Pulmonary artery endothelial cell (primary cell): ENCODE data around the gene REC8. TPM values are rescaled to one million over a fixed set of nuclear protein-coding genes. Genes with fewer than 3 reads are reported as not detected.

ENCODE experiments used
- DNase-seq: peaks from one replicate; pipeline ENCODE4 v3.0.0-alpha.2; 2011; ENCODE audit warnings: low read depth, low spot score
- total RNA-seq: library from RNA; depleted of rRNA; stranded (reverse); fragments of >200 nt; gene quantifications from 2 replicates; pipeline ENCODE4 v1.2.3, GENCODE V29; 2014

REC8 gene
- total RNA-seq, 1 donor from 2014 or later = 1.6 TPM

DNA sequence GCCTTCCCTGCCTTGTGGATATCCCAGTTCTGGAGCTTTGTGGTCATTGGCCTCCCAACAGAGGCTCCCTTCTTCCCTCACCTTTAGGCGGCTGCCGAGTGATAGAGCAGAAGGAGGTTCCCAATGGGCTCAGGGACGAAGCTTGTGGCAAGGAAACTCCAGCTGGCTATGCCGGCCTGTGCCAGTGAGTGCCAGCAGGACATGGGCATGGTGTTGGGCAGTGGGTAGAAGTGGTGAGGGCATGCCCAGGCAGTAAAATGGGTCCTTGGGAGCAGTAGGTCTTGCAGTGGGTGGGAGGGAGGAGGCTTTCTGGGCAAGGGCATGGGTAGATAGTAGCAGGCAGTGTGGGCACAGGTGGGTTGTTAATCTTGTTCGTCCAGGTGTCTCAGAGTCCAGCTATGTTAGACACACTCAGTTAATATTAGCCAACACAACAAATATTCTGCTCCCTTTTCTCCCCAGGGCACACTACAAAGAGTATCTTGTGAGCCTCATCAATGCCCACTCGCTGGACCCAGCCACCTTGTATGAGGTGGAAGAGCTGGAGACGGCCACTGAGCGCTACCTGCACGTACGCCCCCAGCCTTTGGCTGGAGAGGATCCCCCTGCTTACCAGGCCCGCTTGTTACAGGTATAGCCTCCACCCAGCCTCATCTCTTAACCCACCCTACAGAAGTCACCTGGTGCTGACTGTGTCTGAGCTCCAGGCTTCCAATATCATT, 11.9 kb upstream of the REC8 start:
- no peak for DNase-seq

DNA sequence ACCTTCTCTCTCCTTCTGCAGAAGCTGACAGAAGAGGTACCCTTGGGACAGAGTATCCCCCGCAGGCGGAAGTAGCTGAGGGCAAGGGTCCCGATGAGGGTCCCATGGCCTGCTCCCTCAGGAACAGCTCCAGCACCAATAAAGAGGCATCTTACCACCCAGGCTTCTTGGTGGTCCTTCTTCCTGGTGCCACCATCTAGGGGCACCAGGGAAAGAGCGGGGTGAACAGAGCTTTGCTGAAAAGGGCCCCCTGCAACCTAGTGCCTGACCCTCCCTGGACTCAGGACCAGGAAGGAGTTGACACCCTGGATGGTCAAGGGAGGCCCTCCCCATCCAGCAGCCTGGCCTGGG, 11.4 kb upstream of the REC8 start:
- DNase-seq = no peak

- peak; percentile 80 for DNase-seq
Measured at GRCh38 chr14:24160850-24161804, 10.8 kb upstream of the REC8 start, which contains the start of gene IRF9. TSS of gene IRF9 (plus strand) at chr14:24161265. CDS start at chr14:24162145, 880 bp downstream.

DNA sequence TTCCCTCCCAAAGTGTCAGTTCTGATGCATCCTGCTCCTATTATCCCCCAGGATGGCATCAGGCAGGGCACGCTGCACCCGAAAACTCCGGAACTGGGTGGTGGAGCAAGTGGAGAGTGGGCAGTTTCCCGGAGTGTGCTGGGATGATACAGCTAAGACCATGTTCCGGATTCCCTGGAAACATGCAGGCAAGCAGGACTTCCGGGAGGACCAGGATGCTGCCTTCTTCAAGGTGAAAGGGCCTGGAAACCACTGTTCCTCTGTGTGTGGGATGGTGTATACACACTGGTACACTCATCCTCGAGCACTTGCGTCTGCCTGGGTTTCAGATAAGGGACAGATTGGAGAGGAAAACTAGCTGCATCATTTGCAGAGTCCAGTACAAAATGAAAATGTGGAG, 9.8 kb upstream of the REC8 start:
- DNase-seq = no peak

- no peak for DNase-seq
Measured at GRCh38 chr14:24164518-24164991, 7.3 kb upstream of the REC8 start.

DNA sequence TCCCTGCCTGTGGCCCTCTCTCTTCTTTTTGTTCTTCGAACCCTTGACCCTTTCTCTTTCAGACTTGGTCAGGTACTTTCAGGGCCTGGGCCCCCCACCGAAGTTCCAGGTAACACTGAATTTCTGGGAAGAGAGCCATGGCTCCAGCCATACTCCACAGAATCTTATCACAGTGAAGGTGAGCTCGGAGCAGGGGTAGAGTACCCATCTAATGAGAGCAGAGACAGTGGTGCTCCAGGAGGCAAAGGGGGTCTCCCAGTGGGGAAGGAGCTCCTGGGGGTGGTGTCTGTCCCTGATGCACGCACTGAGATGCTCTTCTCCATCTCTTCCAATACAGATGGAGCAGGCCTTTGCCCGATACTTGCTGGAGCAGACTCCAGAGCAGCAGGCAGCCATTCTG, 6.1 kb upstream of the REC8 start:
- no peak for DNase-seq

DNA sequence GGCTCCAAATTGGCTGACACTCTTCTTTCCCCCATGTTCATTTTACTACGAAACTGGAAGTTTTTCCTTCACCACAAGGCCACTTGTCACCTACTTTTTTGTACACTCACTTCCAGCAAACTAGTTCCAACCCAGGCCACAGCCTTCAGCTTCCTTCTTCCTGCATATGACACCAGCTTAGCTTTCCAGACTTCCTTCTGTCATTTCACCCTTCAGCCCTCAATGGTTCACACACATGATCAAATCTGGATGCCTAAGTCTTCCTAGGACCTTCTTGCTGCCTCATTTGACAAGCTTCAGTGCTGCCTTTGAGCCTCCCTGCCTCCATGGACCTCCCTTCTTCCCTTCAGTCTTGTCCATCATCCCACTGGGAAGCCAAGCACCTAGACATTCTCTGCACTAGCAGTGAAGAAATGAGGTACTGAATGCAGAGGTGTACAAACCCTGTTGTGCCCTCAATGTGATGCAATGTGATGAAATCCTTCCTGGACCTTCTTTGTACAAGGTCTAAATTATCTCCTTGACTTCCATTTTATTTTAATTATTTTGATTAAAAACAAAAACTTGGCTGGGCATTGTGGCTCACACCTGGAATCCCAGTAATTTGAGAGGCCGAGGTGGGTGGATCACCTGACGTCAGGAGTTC, 4.3 kb upstream of the REC8 start:
- DNase-seq = no peak

- no peak for DNase-seq
Measured at GRCh38 chr14:24172261-24172860, 481 bp downstream of the REC8 start.

DNA sequence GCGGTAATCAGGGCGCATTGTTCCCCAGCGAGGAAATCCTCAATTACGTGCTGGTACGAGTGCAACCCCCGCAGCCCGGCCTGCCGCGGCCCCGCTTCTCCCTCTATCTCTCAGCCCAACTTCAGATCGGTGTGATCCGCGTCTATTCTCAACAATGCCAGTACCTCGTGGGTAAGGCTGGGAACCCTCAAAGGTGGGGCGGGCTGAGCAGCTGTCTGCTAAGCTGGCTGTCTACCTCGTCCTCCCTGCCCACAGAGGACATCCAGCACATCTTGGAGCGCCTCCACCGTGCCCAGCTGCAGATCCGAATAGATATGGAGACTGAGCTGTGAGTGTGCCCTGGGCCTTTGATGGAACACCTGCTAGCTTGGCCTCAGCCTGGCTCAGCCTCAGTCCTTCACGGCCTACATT, 996 bp downstream of the REC8 start:
- no peak for DNase-seq

DNA sequence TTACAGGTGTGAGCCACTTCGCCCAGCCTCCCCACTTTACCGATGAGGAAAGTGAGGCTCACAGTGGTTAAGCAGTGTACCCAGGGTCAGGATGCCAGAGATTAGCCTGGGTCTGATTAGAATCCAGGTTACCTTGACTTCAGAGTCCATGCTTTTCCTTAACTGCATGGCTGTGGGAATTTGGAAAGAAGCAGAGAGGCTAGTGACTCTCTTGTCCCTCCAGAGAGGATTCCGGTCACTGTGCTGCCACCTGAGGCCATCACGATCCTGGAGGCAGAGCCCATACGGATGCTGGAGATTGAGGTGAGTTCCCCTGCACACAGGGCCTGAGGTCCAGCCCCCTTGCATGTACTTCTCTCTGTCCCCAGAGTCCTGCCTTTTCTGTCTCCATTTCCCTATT, 4.7 kb downstream of the REC8 start:
- DNase-seq = no peak

GRCh38 chr14:24177041-24177825, 5.4 kb downstream of the REC8 start:
- DNase-seq = no peak

DNA sequence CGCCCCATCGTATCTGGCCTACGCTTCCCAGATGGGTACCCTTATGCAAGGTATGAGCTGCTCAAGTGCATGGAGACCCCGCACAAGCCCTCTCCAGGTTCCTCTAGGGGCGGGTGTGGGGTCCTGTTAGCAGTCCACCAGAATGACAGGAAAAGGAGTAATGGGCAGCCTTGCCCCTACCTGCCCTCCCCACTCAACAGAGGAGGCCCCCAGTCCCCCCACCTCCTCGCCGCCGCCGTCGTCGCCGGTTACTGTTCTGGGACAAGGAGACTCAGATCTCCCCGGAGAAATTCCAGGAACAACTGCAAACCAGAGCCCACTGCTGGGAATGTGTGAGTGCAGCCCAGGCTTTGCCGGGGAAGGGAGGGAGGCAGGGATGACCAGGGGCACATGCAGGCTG, 6.0 kb downstream of the REC8 start:
- DNase-seq = no peak

- no peak for DNase-seq
Measured at GRCh38 chr14:24178399-24179178, 6.7 kb downstream of the REC8 start.

DNA sequence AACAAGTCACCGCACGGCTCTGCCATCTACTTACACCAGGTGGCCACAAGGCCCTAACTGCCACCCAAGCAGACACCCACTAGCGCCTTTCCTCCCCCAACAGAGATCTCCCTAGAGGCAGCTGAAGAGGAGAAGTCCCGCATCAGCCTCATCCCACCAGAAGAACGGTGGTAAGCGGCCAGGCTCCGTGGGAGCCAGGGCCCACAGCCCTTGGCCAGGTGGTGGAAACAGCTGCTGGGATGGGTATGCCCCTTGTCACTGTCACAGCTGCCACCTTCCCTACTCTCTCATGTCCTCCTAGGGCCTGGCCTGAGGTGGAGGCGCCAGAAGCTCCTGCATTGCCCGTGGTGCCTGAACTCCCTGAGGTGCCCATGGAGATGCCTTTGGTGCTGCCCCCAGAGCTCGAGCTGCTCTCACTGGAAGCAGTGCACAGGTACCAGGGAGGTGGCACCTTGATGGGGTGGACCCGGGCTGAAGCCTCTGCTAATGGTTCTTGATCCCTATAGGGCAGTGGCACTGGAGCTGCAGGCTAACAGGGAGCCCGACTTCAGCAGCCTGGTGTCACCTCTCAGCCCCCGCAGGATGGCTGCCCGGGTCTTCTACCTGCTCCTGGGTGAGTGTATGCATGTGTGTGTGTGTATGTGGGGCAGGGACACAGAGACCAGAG, 7.5 kb downstream of the REC8 start:
- DNase-seq = no peak

DNA sequence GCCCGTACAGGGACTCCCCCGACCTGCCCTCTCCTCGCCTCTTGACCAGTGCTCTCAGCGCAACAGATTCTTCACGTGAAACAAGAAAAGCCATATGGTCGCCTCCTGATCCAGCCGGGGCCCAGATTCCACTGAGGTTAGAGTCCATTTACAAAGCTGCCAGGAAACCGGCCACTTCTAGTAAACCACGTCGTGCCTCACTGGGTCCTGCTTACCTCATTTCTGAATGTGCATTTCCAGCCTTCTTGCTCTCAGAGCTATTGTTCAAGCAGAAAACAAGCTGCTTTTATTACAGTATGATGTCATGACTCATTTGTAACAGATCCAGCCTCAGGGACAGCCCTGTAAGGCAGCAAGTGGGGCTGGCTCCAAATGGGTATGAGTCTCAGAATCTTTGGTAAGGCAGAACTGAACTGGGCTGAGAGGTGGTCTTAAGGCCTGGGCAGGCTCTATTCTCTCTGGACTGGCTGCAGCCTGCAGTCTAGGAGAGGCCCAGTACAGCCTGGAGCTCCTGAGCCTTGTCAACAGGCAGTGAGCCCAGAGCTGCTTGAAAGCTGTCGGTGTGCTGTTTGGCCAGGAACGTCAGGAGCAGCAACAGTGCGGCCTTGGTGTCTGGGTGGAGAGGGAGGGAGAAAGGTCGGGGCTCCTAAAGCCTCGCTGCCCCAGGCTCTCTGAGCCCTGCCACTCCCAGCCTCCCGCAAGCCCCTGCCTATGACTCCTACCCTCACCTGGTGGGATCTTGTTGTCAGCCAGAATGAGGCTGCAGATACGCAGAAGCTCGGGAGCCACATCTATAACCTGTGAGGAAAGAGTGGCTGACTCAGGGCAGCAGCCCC, 8.3 kb downstream of the REC8 start:
- peak; percentile 29 for DNase-seq

DNA sequence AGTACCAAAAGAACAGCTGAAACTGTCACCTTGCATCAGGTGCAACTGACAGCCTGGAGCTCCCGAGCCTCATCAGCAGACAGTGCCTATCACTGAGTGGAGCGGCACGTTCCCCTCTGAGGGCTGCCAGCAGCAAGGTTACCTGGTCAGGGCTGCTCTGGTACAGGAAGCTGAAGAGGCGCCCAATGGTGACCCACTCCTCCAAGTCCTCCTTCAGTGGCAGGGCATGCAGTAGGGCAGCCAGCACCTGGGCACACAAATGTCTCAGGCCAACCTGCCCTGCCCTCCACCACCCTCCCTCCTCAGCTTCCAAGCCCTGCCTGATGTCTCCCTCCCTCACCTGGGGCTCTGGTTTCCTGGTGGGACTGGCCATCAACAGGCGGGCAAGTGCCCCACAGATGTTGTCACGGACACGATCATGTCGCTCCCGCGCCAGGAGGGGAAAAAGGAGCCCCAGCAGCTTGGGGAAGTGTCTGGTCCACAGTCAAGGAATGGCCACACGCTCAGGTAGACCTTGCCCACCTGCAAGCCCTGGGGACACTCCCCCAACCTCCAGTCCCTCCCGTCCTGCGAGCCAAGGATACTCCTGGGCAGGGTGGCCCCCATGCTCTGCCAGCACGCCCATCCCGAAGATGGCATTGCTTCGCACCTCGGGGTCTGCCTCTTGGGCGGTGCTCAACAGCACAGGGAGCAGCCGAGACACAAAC, 9.6 kb downstream of the REC8 start:
- DNase-seq = no peak

DNA sequence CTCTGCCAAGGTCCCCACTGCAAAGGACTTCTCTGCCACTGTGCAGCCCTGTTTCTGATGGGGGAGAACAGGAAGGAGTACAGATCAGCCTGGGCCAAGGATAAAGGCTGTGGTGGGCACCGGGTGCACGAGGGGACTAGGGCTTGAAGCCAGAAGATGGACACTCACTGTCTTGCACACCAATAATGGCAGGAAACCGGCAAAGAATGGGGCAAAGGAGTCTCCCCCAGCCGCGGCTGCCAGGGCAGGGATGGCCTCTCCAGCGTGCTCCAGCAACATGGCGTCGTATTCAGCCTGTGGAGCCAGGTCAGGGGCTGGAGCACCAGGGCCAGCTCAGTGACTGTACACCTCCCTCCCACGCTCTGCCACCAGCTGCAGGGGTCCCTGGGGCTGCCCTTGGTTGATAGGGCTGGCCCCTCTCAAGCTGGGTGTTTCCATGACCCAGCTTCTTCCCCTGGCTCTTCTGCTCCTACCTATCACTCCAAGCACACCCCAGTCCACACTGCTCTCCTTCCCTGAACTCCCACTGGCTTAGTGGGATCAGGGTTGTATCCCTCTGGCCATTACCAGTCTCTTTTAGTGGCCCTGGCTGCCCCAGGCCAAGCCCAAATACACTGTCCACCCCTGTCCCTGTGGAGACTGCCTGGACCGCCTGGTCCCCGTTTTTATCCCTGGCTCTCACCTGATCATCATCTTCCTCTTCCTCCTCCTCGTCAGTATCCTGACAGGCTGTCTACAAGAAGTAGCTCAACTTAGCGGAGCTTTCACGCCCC, 10.4 kb downstream of the REC8 start:
- no peak for DNase-seq
